Measurements from ENCODE around the gene AKR1C1. TPM values are rescaled to one million over a fixed set of nuclear protein-coding genes. Genes with fewer than 3 reads are reported as not detected.

Gene AKR1C1
- total and polyA plus RNA-seq, 3 donors from 2014 or later, result 23.2 to 30.8 (median 26.3) TPM

DNA sequence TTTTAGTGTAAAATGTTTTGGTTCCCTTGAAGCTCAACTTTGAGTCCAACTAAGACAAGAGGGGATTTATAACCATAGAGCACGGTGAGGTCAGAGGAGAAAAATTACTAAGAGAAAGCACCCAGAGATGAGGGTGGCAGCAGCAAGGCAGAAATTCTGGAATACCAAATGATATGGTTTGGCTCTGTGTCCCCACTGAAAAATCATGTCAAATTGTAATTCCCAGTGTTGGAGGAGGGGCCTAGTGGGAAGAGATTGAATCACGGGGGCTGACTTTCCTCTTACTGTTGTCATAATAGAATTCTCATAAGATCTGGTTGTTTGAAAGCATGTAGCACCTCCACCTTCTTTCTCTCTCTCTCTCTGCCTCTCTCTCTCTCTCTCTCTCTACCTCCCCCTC lies 19.4 kb upstream of the AKR1C1 start:
- Histone ChIP-seq H3K27ac (peak overlapping the region in 1 of 2 donors; percentile 72), H3K4me3 (no peak overlapping the region), H3K27me3 (no peaks in the 10 kb centered on the region), H3K9me3 (no peaks in the 10 kb centered on the region), H3K36me3 (ENCODE audit: low read depth, missing control alignments) (no peaks in the 10 kb centered on the region), H3K4me1 (peaks cover 25% of the 10 kb centered on the region)
- DNase-seq, result no peak
- intact Hi-C loops (cut with DNase I; ENCODE audit: low total_unique reads), result no loop called here
- 65 to 74% methylated on average over 2 of the region's 2 CpGs for WGBS, 2 donors
- TF ChIP-seq, protein P1, sequence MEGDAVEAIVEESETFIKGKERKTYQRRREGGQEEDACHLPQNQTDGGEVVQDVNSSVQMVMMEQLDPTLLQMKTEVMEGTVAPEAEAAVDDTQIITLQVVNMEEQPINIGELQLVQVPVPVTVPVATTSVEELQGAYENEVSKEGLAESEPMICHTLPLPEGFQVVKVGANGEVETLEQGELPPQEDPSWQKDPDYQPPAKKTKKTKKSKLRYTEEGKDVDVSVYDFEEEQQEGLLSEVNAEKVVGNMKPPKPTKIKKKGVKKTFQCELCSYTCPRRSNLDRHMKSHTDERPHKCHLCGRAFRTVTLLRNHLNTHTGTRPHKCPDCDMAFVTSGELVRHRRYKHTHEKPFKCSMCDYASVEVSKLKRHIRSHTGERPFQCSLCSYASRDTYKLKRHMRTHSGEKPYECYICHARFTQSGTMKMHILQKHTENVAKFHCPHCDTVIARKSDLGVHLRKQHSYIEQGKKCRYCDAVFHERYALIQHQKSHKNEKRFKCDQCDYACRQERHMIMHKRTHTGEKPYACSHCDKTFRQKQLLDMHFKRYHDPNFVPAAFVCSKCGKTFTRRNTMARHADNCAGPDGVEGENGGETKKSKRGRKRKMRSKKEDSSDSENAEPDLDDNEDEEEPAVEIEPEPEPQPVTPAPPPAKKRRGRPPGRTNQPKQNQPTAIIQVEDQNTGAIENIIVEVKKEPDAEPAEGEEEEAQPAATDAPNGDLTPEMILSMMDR (IDR thresholded peaks at IDR 0.05), result no peak
- TF ChIP-seq POLR2A (IDR thresholded peaks at IDR 0.05), result no peak

DNA sequence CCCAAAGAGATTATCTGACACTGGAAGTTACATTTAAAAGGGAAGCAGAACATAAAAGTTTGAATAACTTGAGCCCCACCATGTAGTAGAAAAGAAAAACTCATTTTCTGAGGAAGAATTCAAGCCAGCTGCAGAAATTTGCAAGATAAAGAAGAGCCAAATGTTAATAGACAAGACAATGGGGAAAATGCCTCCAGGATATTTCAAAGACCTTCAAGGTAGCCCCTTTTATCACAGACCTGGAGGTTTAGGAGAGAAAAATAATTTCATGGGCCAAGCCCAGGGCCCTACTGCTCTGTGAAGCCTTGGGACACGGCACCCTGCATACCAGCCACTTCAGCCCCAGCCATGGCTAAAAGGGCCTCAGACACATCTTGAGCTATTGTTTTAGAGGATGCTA lies 18.4 kb upstream of the AKR1C1 start:
- H3K4me3 ChIP-seq, result no peak overlapping the region
- no peak overlapping the region for H3K27ac ChIP-seq
- DNase-seq, result no peak
- intact Hi-C loops (cut with DNase I; ENCODE audit: low total_unique reads), result no loop called here
- no peaks in the 10 kb centered on the region for H3K9me3 ChIP-seq
- WGBS, 2 donors, result 67 to 88% methylated on average over 1 of the region's 1 CpG
- H3K36me3 ChIP-seq (ENCODE audit: low read depth, missing control alignments), result no peaks in the 10 kb centered on the region
- peaks cover 25% of the 10 kb centered on the region for H3K4me1 ChIP-seq
- H3K27me3 ChIP-seq, result no peaks in the 10 kb centered on the region
- TF ChIP-seq, protein P1 (IDR thresholded peaks at IDR 0.05), result no peak
- TF ChIP-seq POLR2A (IDR thresholded peaks at IDR 0.05), result no peak

DNA sequence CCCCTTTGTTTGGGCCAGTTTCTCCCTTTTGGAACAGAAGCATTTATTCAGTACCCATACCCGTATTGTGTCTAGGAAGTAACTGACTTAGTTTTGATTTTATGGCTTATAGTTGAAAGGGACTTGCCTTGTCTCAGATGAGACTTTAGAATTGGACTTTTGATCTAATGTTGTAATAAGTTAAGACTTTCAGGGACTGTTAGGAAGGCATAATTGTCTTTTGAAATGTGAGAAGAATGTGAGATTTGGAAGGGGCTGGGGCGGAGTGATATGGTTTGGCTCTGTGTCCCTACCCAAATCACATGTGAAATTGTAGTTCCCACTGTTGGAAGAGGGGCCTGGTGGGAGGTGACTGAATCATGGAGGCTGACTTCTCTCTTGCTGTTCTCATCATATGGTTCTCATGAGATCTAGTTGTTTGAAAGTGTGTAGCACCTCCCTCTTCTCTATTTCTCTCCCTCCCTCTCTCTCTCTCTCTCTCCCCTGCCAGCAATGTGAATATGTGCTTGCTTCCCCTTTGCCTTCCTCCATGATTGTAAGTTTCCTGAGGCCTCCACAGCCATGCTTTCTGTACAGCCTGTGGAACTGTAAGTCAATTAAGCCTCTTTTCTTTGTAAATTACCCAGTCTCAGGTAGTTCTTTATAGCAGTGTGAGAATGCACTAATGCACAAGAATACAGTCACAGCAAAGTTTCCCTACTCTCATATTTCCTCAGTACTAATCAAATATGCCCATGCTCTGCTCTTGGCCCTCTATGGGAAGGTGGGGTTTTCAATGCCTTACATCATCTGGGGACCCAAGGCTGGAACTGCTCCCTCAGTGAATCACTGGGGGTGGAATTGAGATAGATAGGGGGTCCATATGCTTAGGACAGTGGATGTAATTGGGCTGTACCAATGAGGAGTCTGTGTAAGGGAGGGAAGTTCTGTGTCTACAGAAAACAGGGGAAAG lies 17.2 kb upstream of the AKR1C1 start:
- intact Hi-C loops (cut with DNase I; ENCODE audit: low total_unique reads), result no loop called here
- Histone ChIP-seq H3K27ac (no peak overlapping the region), H3K4me1 (peaks cover 25% of the 10 kb centered on the region), H3K9me3 (no peaks in the 10 kb centered on the region), H3K4me3 (no peak overlapping the region), H3K36me3 (ENCODE audit: low read depth, missing control alignments) (no peaks in the 10 kb centered on the region), H3K27me3 (no peaks in the 10 kb centered on the region)
- TF ChIP-seq POLR2A (IDR thresholded peaks at IDR 0.05), result no peak
- TF ChIP-seq, protein P1 (IDR thresholded peaks at IDR 0.05), result no peak
- DNase-seq, result no peak
- 68 to 95% methylated on average over 2 of the region's 2 CpGs for WGBS, 2 donors

DNA sequence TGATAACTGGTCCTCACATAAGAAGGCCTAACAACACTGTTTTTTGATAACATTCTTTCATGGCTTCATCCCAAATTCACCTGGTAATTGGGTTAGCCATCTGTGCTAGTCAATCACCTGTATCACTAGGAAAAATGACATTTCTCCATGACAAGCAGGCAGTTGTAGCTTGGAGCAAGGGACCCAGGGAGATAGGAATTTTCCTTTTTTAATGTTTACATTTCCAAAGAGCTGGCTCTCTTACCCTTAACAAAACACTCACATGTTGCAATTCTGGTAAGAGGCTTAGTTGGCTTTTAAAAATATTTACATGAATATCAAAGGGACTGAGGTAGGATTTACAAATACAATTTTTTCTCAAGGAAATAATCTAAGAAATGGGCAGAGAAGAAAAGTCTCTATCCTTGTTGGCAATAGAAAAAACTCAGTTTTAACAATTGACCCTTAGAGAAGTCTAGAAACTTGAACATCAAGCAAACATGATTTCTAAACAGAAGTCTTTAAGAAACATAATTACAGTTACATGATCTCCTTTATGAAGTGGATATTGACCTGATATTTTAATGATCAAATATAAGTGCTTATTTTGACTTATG lies 16.1 kb upstream of the AKR1C1 start:
- TF ChIP-seq, protein P1 (IDR thresholded peaks at IDR 0.05), result no peak
- no peak for TF ChIP-seq POLR2A (IDR thresholded peaks at IDR 0.05)
- Histone ChIP-seq H3K27ac (peak overlapping the region in 1 of 2 donors; percentile 73), H3K4me3 (no peak overlapping the region), H3K4me1 (peaks cover 17% of the 10 kb centered on the region), H3K36me3 (ENCODE audit: low read depth, missing control alignments) (no peaks in the 10 kb centered on the region), H3K27me3 (no peaks in the 10 kb centered on the region), H3K9me3 (no peaks in the 10 kb centered on the region)
- DNase-seq, result no peak
- intact Hi-C loops (cut with DNase I; ENCODE audit: low total_unique reads), result no loop called here

All from testis (tissue), 3 donors.